Osteoblast (primary cell): ENCODE results near the gene ZNF32. TPM values are rescaled to one million over a fixed set of nuclear protein-coding genes. Genes with fewer than 3 reads are reported as not detected.

Source experiments
- DNase-seq: peaks from one replicate; pipeline ENCODE4 v3.0.0; 2011; ENCODE audit warnings: low spot score, mixed read lengths; ENCODE audit not compliant: insufficient read length; ENCODE audit errors: missing footprints
- H2AFZ ChIP-seq: 2 replicates; pipeline ENCODE4 v1.6.0; 2011; ENCODE audit warnings: mild to moderate bottlenecking, low read length
- H3K27ac ChIP-seq: 2 replicates; pipeline ENCODE4 v1.5.1; 2011; ENCODE audit warnings: mild to moderate bottlenecking, low read depth, low read length, moderate library complexity
- H3K27me3 ChIP-seq: 2 replicates; pipeline ENCODE4 v1.6.0; 2012; ENCODE audit warnings: mild to moderate bottlenecking, control low read depth, inconsistent platforms, low read length, moderate library complexity; ENCODE audit not compliant: insufficient read depth
- H3K36me3 ChIP-seq: 2 replicates; pipeline ENCODE4 v1.5.1; 2011; ENCODE audit warnings: mild to moderate bottlenecking, low read length, control low read depth, moderate library complexity; ENCODE audit not compliant: insufficient read depth
- H3K4me1 ChIP-seq: 2 replicates; pipeline ENCODE4 v1.5.1; 2011; ENCODE audit warnings: mild to moderate bottlenecking, low read length, control low read depth, moderate library complexity; ENCODE audit not compliant: insufficient read depth
- H3K4me2 ChIP-seq: 2 replicates; pipeline ENCODE4 v1.6.0; 2011; ENCODE audit warnings: mild to moderate bottlenecking, low read length; ENCODE audit not compliant: insufficient read depth
- H3K4me3 ChIP-seq: fragments of 200-600 bp; sonication (generic); 3 replicates; pipeline ENCODE4 v1.5.1; 2012; ENCODE audit warnings: mild to moderate bottlenecking, low read length, inconsistent platforms; ENCODE audit not compliant: insufficient read depth
- H3K79me2 ChIP-seq: 2 replicates; pipeline ENCODE4 v1.6.0; 2012; ENCODE audit warnings: mild to moderate bottlenecking, low read length, control low read depth, inconsistent platforms; ENCODE audit not compliant: insufficient read depth
- H3K9me3 ChIP-seq: 2 replicates; pipeline ENCODE4 v1.5.1; 2011; ENCODE audit warnings: low read depth, low read length, control low read depth
- H4K20me1 ChIP-seq: 2 replicates; pipeline ENCODE4 v1.6.0; 2012; ENCODE audit warnings: mild to moderate bottlenecking, low read length, control low read depth; ENCODE audit not compliant: insufficient read depth
- CTCF ChIP-seq: IDR thresholded peaks from 2 replicates; pipeline ENCODE4 v1.5.1; 2011; ENCODE audit warnings: mild to moderate bottlenecking, low read depth, low read length, moderate library complexity; ENCODE audit errors: extremely low read depth
- total RNA-seq: library from RNA; depleted of rRNA; stranded (reverse); fragments of >200 nt; gene quantifications from 2 replicates; pipeline ENCODE4 v1.2.3, GENCODE V29; 2012

ZNF32 gene
- total RNA-seq, 1 donor: 34.7 TPM

GRCh38 chr10:43671659-43672531, 23.2 kb upstream of the ZNF32 start:
- DNase-seq: peak; percentile 96
- TF ChIP-seq CTCF: peak; percentile 68
- no peaks in the 10 kb centered on the region for H3K27me3 ChIP-seq

GRCh38 chr10:43669386-43669785, 20.7 kb upstream of the ZNF32 start:
- H4K20me1 ChIP-seq: no peaks in the 10 kb centered on the region
- no peak overlapping the region for H2AFZ ChIP-seq
- no peak for TF ChIP-seq CTCF
- no peaks in the 10 kb centered on the region for H3K9me3 ChIP-seq
- no peak for DNase-seq
- no peak overlapping the region for H3K4me2 ChIP-seq
- peaks cover 6% of the 10 kb centered on the region for H3K4me1 ChIP-seq
- no peaks in the 10 kb centered on the region for H3K27me3 ChIP-seq
- H3K4me3 ChIP-seq: no peak overlapping the region
- no peaks in the 10 kb centered on the region for H3K36me3 ChIP-seq
- no peak overlapping the region for H3K27ac ChIP-seq
- no peaks in the 10 kb centered on the region for H3K79me2 ChIP-seq

More at GRCh38 chr10:43671659-43672531, 23.2 kb upstream of the ZNF32 start:
- H3K27ac ChIP-seq: no peak overlapping the region
- H3K36me3 ChIP-seq: no peaks in the 10 kb centered on the region
- H3K4me3 ChIP-seq: no peak overlapping the region
- H3K4me2 ChIP-seq: no peak overlapping the region
- peaks cover 2% of the 10 kb centered on the region for H3K9me3 ChIP-seq
- H2AFZ ChIP-seq: peak overlapping the region; percentile 37
- H3K79me2 ChIP-seq: no peaks in the 10 kb centered on the region
- no peaks in the 10 kb centered on the region for H4K20me1 ChIP-seq
- peaks cover 6% of the 10 kb centered on the region for H3K4me1 ChIP-seq

GRCh38 chr10:43667761-43668386, 19.2 kb upstream of the ZNF32 start:
- peak overlapping the region; percentile 67 for H3K4me3 ChIP-seq
- H3K27ac ChIP-seq: no peak overlapping the region
- no peaks in the 10 kb centered on the region for H4K20me1 ChIP-seq
- no peak for DNase-seq
- no peaks in the 10 kb centered on the region for H3K27me3 ChIP-seq
- no peak for TF ChIP-seq CTCF
- H3K9me3 ChIP-seq: no peaks in the 10 kb centered on the region
- H3K79me2 ChIP-seq: no peaks in the 10 kb centered on the region
- no peaks in the 10 kb centered on the region for H3K36me3 ChIP-seq
- peaks cover 6% of the 10 kb centered on the region for H3K4me1 ChIP-seq
- peak overlapping the region; percentile 93 for H2AFZ ChIP-seq
- peak overlapping the region; percentile 79 for H3K4me2 ChIP-seq

- Histone ChIP-seq H3K4me3 (peak overlapping the region; percentile 67), H2AFZ (peak overlapping the region; percentile 93), H3K79me2 (no peaks in the 10 kb centered on the region), H4K20me1 (no peaks in the 10 kb centered on the region), H3K4me1 (peaks cover 6% of the 10 kb centered on the region), H3K4me2 (peak overlapping the region; percentile 79), H3K27me3 (no peaks in the 10 kb centered on the region), H3K9me3 (no peaks in the 10 kb centered on the region), H3K36me3 (no peaks in the 10 kb centered on the region), H3K27ac (no peak overlapping the region)
- peak; percentile 98 for DNase-seq
- TF ChIP-seq CTCF: peak; percentile 50
Observed at GRCh38 chr10:43667317-43667731, 18.6 kb upstream of the ZNF32 start.
